SK-N-SH (cell line): Measurements from ENCODE around the gene FLG. TPM values are rescaled to one million over a fixed set of nuclear protein-coding genes. Genes with fewer than 3 reads are reported as not detected.

Experiments
- CTCF ChIA-PET: fragments of 300-600, 350-600 bp; formaldehyde crosslinking; extraction: SDS; loops from one replicate; lab custom pipeline; 2021; lab: Yijun Ruan, JAX
- POLR2A ChIA-PET: fragments of 350-600 bp; sonication (Branson Sonifier 250); formaldehyde crosslinking; extraction: SDS; loops from one replicate; lab custom pipeline; 2020; ENCODE audit warnings: antibody characterized with exemption, inconsistent platforms; lab: Yijun Ruan, JAX
- DNase-seq: peaks from one replicate; pipeline ENCODE4 v3.0.0; 2012
- H2AFZ ChIP-seq: fragments of 200-600 bp; sonication (generic); 2 replicates; pipeline ENCODE4 v1.8.1; 2016; ENCODE audit warnings: antibody characterized with exemption, mild to moderate bottlenecking, low read depth
- H3F3A ChIP-seq: fragments of 200-600 bp; sonication (generic); replicated peaks from 2 replicates; pipeline ENCODE3; 2016; ENCODE audit warnings: antibody characterized with exemption, mild to moderate bottlenecking; ENCODE audit not compliant: insufficient read depth
- H3K27ac ChIP-seq, 2 experiments: fragments of 200-500 bp in 1 of 2; fragments of 200-600 bp in 1 of 2; sonication (Bioruptor generic) in 1 of 2; sonication (generic), shearing (Covaris generic) in 1 of 2; 2 replicates each; pipeline versions ENCODE4 v1.5.1 to v1.6.1; 2014 to 2016; ENCODE audit warnings: low read depth in 2 of 2, inconsistent platforms in 1 of 2, low read length in 1 of 2, mild to moderate bottlenecking in 1 of 2, mixed read lengths in 1 of 2
- H3K27me3 ChIP-seq: fragments of 200-600 bp; sonication (generic), shearing (Covaris generic); 2 replicates; pipeline ENCODE4 v1.6.1; 2016; ENCODE audit warnings: mixed run types; ENCODE audit not compliant: insufficient read depth
- H3K36me3 ChIP-seq, 2 experiments: fragments of 200-500 bp in 1 of 2; fragments of 200-600 bp in 1 of 2; sonication (Bioruptor generic) in 1 of 2; sonication (generic) in 1 of 2; replicated peaks in 1 of 2; 2 replicates each; pipeline versions ENCODE3 to v1.5.1; 2014 to 2016; ENCODE audit warnings: low read length in 1 of 2, mild to moderate bottlenecking in 1 of 2; ENCODE audit not compliant: insufficient read depth in 2 of 2, control insufficient read depth in 1 of 2
- H3K4me1 ChIP-seq, 2 experiments: fragments of 200-500 bp in 1 of 2; fragments of 200-600 bp in 1 of 2; sonication (Bioruptor generic) in 1 of 2; sonication (generic), shearing (Covaris generic) in 1 of 2; 2 replicates each; pipeline versions ENCODE4 v1.5.1 to v1.6.1; 2014 to 2016; ENCODE audit warnings: low read depth in 1 of 2, low read length in 1 of 2, mixed run types in 1 of 2; ENCODE audit not compliant: insufficient read depth in 2 of 2, control insufficient read depth in 1 of 2
- H3K4me2 ChIP-seq: fragments of 200-600 bp; sonication (generic), shearing (Covaris generic); 2 replicates; pipeline ENCODE4 v1.6.1; 2017; ENCODE audit warnings: mixed run types
- H3K4me3 ChIP-seq, 2 experiments: fragments of 200-500 bp in 1 of 2; fragments of 200-600 bp in 1 of 2; sonication (Bioruptor generic) in 1 of 2; sonication (generic), shearing (Covaris generic) in 1 of 2; 2 replicates each; pipeline versions ENCODE4 v1.5.1 to v1.8.1; 2014 to 2016; ENCODE audit warnings: low read depth in 2 of 2, inconsistent platforms in 1 of 2, low read length in 1 of 2, mild to moderate bottlenecking in 1 of 2, mixed read lengths in 1 of 2, moderate library complexity in 1 of 2
- H3K79me2 ChIP-seq: fragments of 200-600 bp; sonication (generic); 2 replicates; pipeline ENCODE4 v1.8.1; 2017; ENCODE audit warnings: mild to moderate bottlenecking; ENCODE audit not compliant: insufficient read depth
- H3K9ac ChIP-seq: fragments of 200-600 bp; sonication (generic); 2 replicates; pipeline ENCODE4 v1.6.1; 2017; ENCODE audit warnings: mixed run types
- H3K9me2 ChIP-seq: fragments of 200-600 bp; sonication (generic); 2 replicates; pipeline ENCODE4 v1.6.1; 2017; ENCODE audit warnings: mixed run types
- H3K9me3 ChIP-seq: fragments of 200-600 bp; sonication (generic); 2 replicates; pipeline ENCODE4 v1.6.1; 2017; ENCODE audit warnings: mixed run types, mild to moderate bottlenecking, moderate library complexity
- H4K20me1 ChIP-seq: fragments of 200-600 bp; sonication (generic); 2 replicates; pipeline ENCODE4 v1.6.1; 2017; ENCODE audit warnings: mild to moderate bottlenecking, mixed run types; ENCODE audit not compliant: insufficient read depth
- CHD2 ChIP-seq: fragments of 150-350 bp; IDR thresholded peaks from 2 replicates; pipeline ENCODE4 v1.6.1; 2018; ENCODE audit warnings: low read length; ENCODE audit not compliant: partially characterized antibody
- ELF1 ChIP-seq: IDR thresholded peaks from 2 replicates; pipeline ENCODE4 v1.4.0; 2012
- EP300 ChIP-seq, 2 experiments: IDR thresholded peaks; 2 replicates each; pipeline versions ENCODE4 v1.4.0 to v1.6.1; 2012; ENCODE audit warnings: borderline replicate concordance in 1 of 2, low read depth in 1 of 2, low read length in 1 of 2
- EZH2phosphoT487 ChIP-seq: fragments of 200-600 bp; sonication (generic); IDR thresholded peaks from 2 replicates; pipeline ENCODE4 v1.6.1; 2017; ENCODE audit warnings: low read depth, mixed run types, mild to moderate bottlenecking, antibody characterized with exemption, moderate library complexity, borderline replicate concordance
- FOXM1 ChIP-seq: IDR thresholded peaks from 2 replicates; pipeline ENCODE4 v1.4.0; 2012; ENCODE audit warnings: low read depth, mild to moderate bottlenecking
- GATA2 ChIP-seq: sonication (generic); formaldehyde crosslinking; IDR thresholded peaks from 2 replicates; pipeline ENCODE4 v1.5.0; 2020; ENCODE audit warnings: mild to moderate bottlenecking, missing genetic modification reagents
- NRF1 ChIP-seq: IDR thresholded peaks from 2 replicates; pipeline ENCODE4 v1.6.1; 2012; ENCODE audit warnings: low read depth, mild to moderate bottlenecking, low read length
- POLR2AphosphoS5 ChIP-seq: IDR thresholded peaks from 2 replicates; pipeline ENCODE4 v1.6.1; 2012; ENCODE audit warnings: low read depth, low read length
- RFX5 ChIP-seq: IDR thresholded peaks from 2 replicates; pipeline ENCODE4 v1.6.1; 2012; ENCODE audit warnings: mild to moderate bottlenecking, improper control_type of control experiment, low read length
- RXRA ChIP-seq: IDR thresholded peaks from 2 replicates; pipeline ENCODE4 v1.4.0; 2012; ENCODE audit warnings: low read depth, mild to moderate bottlenecking, borderline replicate concordance
- SIN3A ChIP-seq: IDR thresholded peaks from 2 replicates; pipeline ENCODE4 v1.6.1; 2012; ENCODE audit warnings: low read depth, mild to moderate bottlenecking, low read length, moderate library complexity, borderline replicate concordance
- SMC3 ChIP-seq: IDR thresholded peaks from 2 replicates; pipeline ENCODE4 v1.6.1; 2012; ENCODE audit warnings: low read depth, low read length, improper control_type of control experiment
- TCF12 ChIP-seq: IDR thresholded peaks from 2 replicates; pipeline ENCODE4 v1.4.0; 2012
- YY1 ChIP-seq: IDR thresholded peaks from 2 replicates; pipeline ENCODE4 v1.4.0; 2012; ENCODE audit warnings: low read depth, mild to moderate bottlenecking
- WGBS: methylation state at CpG from one replicate; pipeline ENCODE4 v1.1.6; 2017; ENCODE audit warnings: low lambda C conversion rate; 5-methylcytosine and 5-hydroxymethylcytosine counted together
- polyA plus RNA-seq, 3 experiments: library from polyadenylated mRNA; depleted of rRNA; stranded (reverse); fragments of >200 nt; gene quantifications; 2 replicates each; pipeline ENCODE4 v1.2.3, GENCODE V29; 2012
- TF ChIP-seq, protein P1 (sequence below): IDR thresholded peaks from 2 replicates; pipeline ENCODE4; 2012
- TF ChIP-seq, protein P2 (sequence below): IDR thresholded peaks from 2 replicates; pipeline ENCODE4 v1.4.0; 2012; ENCODE audit warnings: low read depth, borderline replicate concordance
- TF ChIP-seq, protein P3 (sequence below): fragments of 150-350 bp; IDR thresholded peaks from 2 replicates; pipeline ENCODE4 v1.6.1; 2016; ENCODE audit warnings: mild to moderate bottlenecking, low read depth, low read length
- TF ChIP-seq, protein P4 (sequence below): IDR thresholded peaks from 2 replicates; pipeline ENCODE4 v1.4.0; 2012; ENCODE audit warnings: low read depth, borderline replicate concordance
- TF ChIP-seq, protein P5 (sequence below): fragments of 200-600 bp; sonication (generic); IDR thresholded peaks from 2 replicates; pipeline ENCODE4 v1.6.1; 2017; ENCODE audit warnings: antibody characterized with exemption, mild to moderate bottlenecking, moderate library complexity

FLG gene
- polyA plus RNA-seq, 1 of the 3 experiments (the other 2 are of a cell fraction): not detected

DNA sequence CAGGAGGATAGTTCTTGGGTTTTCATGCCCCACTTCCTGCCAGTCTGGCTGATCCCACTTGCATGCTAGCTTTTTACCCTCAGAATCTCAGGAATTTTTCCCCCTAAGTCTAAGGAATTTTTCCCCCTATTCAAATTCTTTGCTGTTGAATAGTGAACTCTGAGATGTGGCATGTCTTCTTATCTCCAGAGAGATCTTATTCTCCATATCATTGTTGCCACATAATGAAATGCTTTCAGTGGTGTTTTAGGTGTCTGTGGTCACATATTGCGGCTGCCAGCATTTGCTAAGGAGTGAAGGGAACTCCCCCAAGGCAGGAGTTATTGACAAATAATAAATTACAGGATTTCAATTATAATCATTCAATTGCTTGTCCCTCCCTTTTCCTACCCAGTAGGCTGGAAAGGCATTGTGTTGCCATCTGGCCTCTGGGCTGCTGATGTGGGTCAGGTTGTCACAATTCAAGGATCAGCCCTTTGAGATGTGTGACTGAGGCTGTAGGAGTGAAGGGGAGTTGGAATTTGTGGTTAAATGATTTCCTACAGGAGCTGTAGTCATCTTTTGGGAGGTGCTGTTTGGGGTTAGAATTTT is 3.9 kb upstream of the FLG start:
- H3K9me3 ChIP-seq: no peaks in the 10 kb centered on the region
- TF ChIP-seq POLR2AphosphoS5 (no peak), CHD2 (no peak), ELF1 (no peak), SMC3 (no peak), EZH2phosphoT487 (no peak), YY1 (no peak)
- TF ChIP-seq, protein P1, sequence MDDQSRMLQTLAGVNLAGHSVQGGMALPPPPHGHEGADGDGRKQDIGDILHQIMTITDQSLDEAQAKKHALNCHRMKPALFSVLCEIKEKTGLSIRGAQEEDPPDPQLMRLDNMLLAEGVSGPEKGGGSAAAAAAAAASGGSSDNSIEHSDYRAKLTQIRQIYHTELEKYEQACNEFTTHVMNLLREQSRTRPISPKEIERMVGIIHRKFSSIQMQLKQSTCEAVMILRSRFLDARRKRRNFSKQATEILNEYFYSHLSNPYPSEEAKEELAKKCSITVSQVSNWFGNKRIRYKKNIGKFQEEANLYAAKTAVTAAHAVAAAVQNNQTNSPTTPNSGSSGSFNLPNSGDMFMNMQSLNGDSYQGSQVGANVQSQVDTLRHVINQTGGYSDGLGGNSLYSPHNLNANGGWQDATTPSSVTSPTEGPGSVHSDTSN: no peak
- TF ChIP-seq, protein P2, sequence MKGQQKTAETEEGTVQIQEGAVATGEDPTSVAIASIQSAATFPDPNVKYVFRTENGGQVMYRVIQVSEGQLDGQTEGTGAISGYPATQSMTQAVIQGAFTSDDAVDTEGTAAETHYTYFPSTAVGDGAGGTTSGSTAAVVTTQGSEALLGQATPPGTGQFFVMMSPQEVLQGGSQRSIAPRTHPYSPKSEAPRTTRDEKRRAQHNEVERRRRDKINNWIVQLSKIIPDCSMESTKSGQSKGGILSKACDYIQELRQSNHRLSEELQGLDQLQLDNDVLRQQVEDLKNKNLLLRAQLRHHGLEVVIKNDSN: no peak
- POLR2A ChIA-PET: no interaction called here
- CTCF ChIA-PET: interaction anchor here (1.4 kb wide), 1 partner anchor 18 kb away, joined by 3 read pairs; no protein-coding TSS in a partner anchor
- no peaks in the 10 kb centered on the region for H3F3A ChIP-seq
- no peak overlapping the region for H3K27ac ChIP-seq
- no peaks in the 10 kb centered on the region for H3K79me2 ChIP-seq
- H3K27me3 ChIP-seq: no peaks in the 10 kb centered on the region
- no peaks in the 10 kb centered on the region for H3K36me3 ChIP-seq
- no peaks in the 10 kb centered on the region for H3K4me1 ChIP-seq
- no peak overlapping the region for H3K4me3 ChIP-seq
- WGBS: 10% methylated on average over 1 of the region's 1 CpG
- no peak overlapping the region for H2AFZ ChIP-seq
- H3K9me2 ChIP-seq: no peaks in the 10 kb centered on the region
- H3K9ac ChIP-seq: no peak overlapping the region
- no peak overlapping the region for H3K4me2 ChIP-seq
- no peaks in the 10 kb centered on the region for H4K20me1 ChIP-seq
- no peak for DNase-seq

DNA sequence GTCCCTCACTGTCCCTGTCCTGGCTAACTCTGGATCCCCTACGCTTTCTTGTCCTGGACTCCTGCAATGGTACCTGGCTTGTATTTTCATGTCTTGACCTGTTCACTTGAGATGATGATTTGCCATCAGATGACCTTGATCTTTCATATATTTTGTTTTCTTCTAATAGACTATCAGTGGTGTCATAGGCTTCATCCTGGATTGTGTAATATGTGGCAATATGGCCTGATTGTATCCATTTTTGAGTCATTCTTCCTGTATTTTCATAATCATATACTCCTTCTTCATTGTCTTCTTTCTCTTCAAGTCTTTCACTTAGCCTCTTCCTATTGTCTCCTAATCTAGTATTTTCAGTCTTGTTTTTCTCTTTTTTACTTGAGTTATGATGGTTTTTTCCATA is 11.1 kb downstream of the FLG start:
- no peak for DNase-seq
- H3K9me3 ChIP-seq: no peaks in the 10 kb centered on the region
- no peaks in the 10 kb centered on the region for H3K9me2 ChIP-seq
- H3K27me3 ChIP-seq: no peaks in the 10 kb centered on the region
- H2AFZ ChIP-seq: no peak overlapping the region
- no peaks in the 10 kb centered on the region for H3K36me3 ChIP-seq
- no peaks in the 10 kb centered on the region for H3K4me1 ChIP-seq
- ChIA-PET CTCF (no interaction called here), POLR2A (no interaction called here)
- no peak overlapping the region for H3K9ac ChIP-seq
- 0% methylated on average over 1 of the region's 1 CpG for WGBS
- H3K4me2 ChIP-seq: no peak overlapping the region
- no peaks in the 10 kb centered on the region for H3F3A ChIP-seq
- no peaks in the 10 kb centered on the region for H4K20me1 ChIP-seq
- H3K4me3 ChIP-seq: no peak overlapping the region
- H3K27ac ChIP-seq: no peak overlapping the region
- TF ChIP-seq GATA2 (CRISPR knock-in tag) (no peak), CHD2 (no peak), SMC3 (no peak), EP300 (IDR thresholded peaks at IDR 0.05; ENCODE audit: borderline replicate concordance in 1 of 2, low read depth in 1 of 2, low read length in 1 of 2) (no peak), FOXM1 (no peak), EZH2phosphoT487 (no peak), YY1 (no peak), RFX5 (no peak), NRF1 (no peak), SIN3A (no peak), ELF1 (no peak), RXRA (no peak), TCF12 (no peak)
- TF ChIP-seq, protein P3, sequence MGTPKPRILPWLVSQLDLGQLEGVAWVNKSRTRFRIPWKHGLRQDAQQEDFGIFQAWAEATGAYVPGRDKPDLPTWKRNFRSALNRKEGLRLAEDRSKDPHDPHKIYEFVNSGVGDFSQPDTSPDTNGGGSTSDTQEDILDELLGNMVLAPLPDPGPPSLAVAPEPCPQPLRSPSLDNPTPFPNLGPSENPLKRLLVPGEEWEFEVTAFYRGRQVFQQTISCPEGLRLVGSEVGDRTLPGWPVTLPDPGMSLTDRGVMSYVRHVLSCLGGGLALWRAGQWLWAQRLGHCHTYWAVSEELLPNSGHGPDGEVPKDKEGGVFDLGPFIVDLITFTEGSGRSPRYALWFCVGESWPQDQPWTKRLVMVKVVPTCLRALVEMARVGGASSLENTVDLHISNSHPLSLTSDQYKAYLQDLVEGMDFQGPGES: no peak
- TF ChIP-seq, protein P4, sequence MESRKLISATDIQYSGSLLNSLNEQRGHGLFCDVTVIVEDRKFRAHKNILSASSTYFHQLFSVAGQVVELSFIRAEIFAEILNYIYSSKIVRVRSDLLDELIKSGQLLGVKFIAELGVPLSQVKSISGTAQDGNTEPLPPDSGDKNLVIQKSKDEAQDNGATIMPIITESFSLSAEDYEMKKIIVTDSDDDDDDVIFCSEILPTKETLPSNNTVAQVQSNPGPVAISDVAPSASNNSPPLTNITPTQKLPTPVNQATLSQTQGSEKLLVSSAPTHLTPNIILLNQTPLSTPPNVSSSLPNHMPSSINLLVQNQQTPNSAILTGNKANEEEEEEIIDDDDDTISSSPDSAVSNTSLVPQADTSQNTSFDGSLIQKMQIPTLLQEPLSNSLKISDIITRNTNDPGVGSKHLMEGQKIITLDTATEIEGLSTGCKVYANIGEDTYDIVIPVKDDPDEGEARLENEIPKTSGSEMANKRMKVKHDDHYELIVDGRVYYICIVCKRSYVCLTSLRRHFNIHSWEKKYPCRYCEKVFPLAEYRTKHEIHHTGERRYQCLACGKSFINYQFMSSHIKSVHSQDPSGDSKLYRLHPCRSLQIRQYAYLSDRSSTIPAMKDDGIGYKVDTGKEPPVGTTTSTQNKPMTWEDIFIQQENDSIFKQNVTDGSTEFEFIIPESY: no peak
- TF ChIP-seq, protein P5, sequence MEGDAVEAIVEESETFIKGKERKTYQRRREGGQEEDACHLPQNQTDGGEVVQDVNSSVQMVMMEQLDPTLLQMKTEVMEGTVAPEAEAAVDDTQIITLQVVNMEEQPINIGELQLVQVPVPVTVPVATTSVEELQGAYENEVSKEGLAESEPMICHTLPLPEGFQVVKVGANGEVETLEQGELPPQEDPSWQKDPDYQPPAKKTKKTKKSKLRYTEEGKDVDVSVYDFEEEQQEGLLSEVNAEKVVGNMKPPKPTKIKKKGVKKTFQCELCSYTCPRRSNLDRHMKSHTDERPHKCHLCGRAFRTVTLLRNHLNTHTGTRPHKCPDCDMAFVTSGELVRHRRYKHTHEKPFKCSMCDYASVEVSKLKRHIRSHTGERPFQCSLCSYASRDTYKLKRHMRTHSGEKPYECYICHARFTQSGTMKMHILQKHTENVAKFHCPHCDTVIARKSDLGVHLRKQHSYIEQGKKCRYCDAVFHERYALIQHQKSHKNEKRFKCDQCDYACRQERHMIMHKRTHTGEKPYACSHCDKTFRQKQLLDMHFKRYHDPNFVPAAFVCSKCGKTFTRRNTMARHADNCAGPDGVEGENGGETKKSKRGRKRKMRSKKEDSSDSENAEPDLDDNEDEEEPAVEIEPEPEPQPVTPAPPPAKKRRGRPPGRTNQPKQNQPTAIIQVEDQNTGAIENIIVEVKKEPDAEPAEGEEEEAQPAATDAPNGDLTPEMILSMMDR: no peak
- H3K79me2 ChIP-seq: no peaks in the 10 kb centered on the region
